Ascending aorta (tissue), 2 donors: ENCODE results near the gene CERT1. TPM values are rescaled to one million over a fixed set of nuclear protein-coding genes. Genes with fewer than 3 reads are reported as not detected.

Experiments
- DNase-seq, 2 donors: peaks; one replicate each; pipeline ENCODE4 v3.0.0-alpha.2; 2019; ENCODE audit warnings: low spot score in 2 of 2
- H3K27ac ChIP-seq, 2 donors: fragments of 200-600 bp; sonication (generic); one replicate each; pipeline ENCODE4 v1.5.1; 2016 to 2017; ENCODE audit warnings: mild to moderate bottlenecking in 1 of 2
- H3K27me3 ChIP-seq: fragments of 200-600 bp; sonication (generic); one replicate; pipeline ENCODE4 v1.5.1; 2017
- H3K36me3 ChIP-seq, 2 donors: fragments of 200-600 bp; sonication (generic); one replicate each; pipeline ENCODE4 v1.5.1; 2016
- H3K4me1 ChIP-seq, 2 donors: fragments of 200-600 bp; sonication (generic); one replicate each; pipeline ENCODE4 v1.5.1; 2016 to 2017; ENCODE audit warnings: mild to moderate bottlenecking in 1 of 2
- H3K4me3 ChIP-seq, 2 donors: fragments of 200-600 bp; sonication (generic); one replicate each; pipeline ENCODE4 v1.5.1; 2016 to 2017; ENCODE audit warnings: mild to moderate bottlenecking in 1 of 2
- H3K9me3 ChIP-seq, 2 donors: fragments of 200-600 bp; sonication (generic); one replicate each; pipeline ENCODE4 v1.5.1; 2016
- intact Hi-C: fragments of 100-400 bp; cut with DNase I; formaldehyde crosslinking; loops from one replicate; pipeline ENCODE4 v1.15.1; 2023
- total RNA-seq: library from RNA; depleted of rRNA; stranded (reverse); fragments of >200 nt; gene quantifications from one replicate; pipeline ENCODE4 v1.1.0, GENCODE V29; 2016
- TF ChIP-seq, protein P1 (sequence below), 3 experiments: fragments of 200-600 bp in 2 of 3; fragments of 450-650 bp in 1 of 3; sonication (generic) in 2 of 3; IDR thresholded peaks; one replicate each; pipeline ENCODE4 v1.5.1; 2016 to 2019; ENCODE audit warnings: antibody characterized with exemption in 3 of 3, mild to moderate bottlenecking in 1 of 3, moderate library complexity in 1 of 3

CERT1 gene
- total RNA-seq, 1 donor from 2014 or later: 29.8 TPM

DNA sequence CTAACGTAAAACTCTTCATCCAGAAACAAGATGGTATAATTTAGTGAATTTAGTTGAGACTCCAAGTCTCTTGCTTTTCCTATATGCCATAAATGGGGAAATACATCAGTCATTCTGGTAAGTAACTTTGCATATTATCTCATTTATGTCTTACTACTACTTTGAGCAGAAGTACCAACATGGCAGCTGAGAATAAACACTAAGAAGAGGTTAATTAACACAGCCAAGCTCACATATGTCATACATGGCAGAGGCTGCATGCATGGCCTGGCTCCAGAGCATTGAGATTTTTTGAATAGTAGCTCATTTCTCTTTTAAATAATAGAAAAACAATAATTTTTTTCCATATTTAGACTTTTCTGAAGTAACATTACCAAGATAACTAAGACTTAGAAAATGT, 54.3 kb downstream of the CERT1 start:
- intact Hi-C loops: no loop called here
- H3K27ac ChIP-seq: no peak overlapping the region
- no peak overlapping the region for H3K4me3 ChIP-seq

DNA sequence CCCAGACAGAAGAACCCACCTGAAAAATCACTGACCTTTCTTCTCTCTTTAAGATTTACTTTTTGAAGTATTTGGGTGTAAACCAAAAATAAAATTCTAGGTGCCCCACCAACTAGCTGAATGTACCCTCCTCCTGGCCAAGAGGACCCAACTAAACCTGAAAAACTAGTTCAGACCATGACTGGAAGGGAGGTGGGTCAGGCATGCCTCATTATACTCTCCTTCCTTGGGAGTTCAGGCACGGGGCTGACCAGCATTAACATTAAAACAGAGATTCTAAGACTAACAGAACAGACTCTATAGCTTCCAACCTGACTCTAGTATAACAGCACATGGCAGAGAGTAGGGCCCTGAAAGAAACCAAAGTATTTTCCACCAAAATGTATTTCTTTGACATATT, 61.4 kb downstream of the CERT1 start:
- TF ChIP-seq, protein P1, sequence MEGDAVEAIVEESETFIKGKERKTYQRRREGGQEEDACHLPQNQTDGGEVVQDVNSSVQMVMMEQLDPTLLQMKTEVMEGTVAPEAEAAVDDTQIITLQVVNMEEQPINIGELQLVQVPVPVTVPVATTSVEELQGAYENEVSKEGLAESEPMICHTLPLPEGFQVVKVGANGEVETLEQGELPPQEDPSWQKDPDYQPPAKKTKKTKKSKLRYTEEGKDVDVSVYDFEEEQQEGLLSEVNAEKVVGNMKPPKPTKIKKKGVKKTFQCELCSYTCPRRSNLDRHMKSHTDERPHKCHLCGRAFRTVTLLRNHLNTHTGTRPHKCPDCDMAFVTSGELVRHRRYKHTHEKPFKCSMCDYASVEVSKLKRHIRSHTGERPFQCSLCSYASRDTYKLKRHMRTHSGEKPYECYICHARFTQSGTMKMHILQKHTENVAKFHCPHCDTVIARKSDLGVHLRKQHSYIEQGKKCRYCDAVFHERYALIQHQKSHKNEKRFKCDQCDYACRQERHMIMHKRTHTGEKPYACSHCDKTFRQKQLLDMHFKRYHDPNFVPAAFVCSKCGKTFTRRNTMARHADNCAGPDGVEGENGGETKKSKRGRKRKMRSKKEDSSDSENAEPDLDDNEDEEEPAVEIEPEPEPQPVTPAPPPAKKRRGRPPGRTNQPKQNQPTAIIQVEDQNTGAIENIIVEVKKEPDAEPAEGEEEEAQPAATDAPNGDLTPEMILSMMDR (IDR thresholded peaks at IDR 0.05): no peak
- Histone ChIP-seq H3K27ac (no peak overlapping the region), H3K4me1 (no peaks in the 10 kb centered on the region), H3K4me3 (no peak overlapping the region), H3K9me3 (peaks cover 8 to 22% of the 10 kb centered on the region in 2 donors), H3K27me3 (no peaks in the 10 kb centered on the region), H3K36me3 (peaks cover 0 to 4% of the 10 kb centered on the region in 2 donors)
- intact Hi-C loops: no loop called here
- DNase-seq: no peak

More for the DNA sequence above, 54.3 kb downstream of the CERT1 start:
- Histone ChIP-seq H3K27me3 (no peaks in the 10 kb centered on the region), H3K9me3 (no peaks in the 10 kb centered on the region), H3K4me1 (no peaks in the 10 kb centered on the region), H3K36me3 (no peaks in the 10 kb centered on the region)
- TF ChIP-seq, protein P1 (IDR thresholded peaks at IDR 0.05): no peak
- DNase-seq: no peak

DNA sequence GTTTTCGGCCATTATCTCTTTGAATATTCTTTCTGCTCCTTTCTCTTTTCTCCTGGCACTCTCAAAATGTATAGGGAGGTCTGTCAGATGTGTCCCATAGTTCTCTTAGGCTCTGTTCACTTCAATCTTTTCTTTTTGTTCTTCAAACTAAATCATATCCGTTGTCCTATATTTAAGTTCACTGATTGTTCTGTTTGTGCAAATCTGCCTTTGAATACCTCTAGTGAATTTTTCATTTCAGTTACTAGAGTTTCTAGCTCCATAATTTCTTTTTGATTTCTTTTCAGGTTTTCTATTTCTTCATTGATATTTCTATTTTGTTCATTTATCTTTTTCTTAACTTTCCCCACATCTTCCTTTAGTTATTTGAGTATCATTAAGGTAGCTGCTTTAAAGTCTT, 65.4 kb downstream of the CERT1 start:
- Histone ChIP-seq H3K4me3 (no peak overlapping the region), H3K36me3 (peaks cover 0 to 4% of the 10 kb centered on the region in 2 donors), H3K9me3 (peaks cover 8 to 31% of the 10 kb centered on the region in 2 donors), H3K4me1 (no peaks in the 10 kb centered on the region), H3K27me3 (no peaks in the 10 kb centered on the region), H3K27ac (no peak overlapping the region)
- TF ChIP-seq, protein P1 (IDR thresholded peaks at IDR 0.05): no peak
- DNase-seq: no peak
- intact Hi-C loops: no loop called here

DNA sequence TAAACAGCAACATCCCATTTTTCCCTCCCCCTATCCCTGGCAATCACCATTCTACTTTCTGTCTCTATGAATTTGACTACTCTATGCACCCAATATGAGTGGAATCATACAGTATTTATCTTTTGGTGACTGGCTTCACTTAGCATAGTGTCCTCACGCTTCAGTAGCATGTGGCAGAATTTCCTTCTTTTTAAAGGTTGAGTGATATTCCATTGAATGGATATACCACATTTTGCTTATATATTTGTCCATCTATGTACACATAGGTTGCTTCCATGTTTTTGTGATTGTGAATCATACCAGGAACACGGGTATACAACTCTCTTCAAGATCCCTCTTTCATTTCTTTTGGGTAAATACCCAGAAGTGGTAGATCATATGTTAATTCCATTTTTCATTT, 69.9 kb downstream of the CERT1 start:
- TF ChIP-seq, protein P1 (IDR thresholded peaks at IDR 0.05): no peak
- H3K27me3 ChIP-seq: no peaks in the 10 kb centered on the region
- H3K4me1 ChIP-seq: no peaks in the 10 kb centered on the region
- DNase-seq: no peak
- no peak overlapping the region for H3K27ac ChIP-seq
- H3K9me3 ChIP-seq: peaks cover 1 to 21% of the 10 kb centered on the region in 2 donors
- no peaks in the 10 kb centered on the region for H3K36me3 ChIP-seq
- H3K4me3 ChIP-seq: no peak overlapping the region
- intact Hi-C loops: no loop called here

DNA sequence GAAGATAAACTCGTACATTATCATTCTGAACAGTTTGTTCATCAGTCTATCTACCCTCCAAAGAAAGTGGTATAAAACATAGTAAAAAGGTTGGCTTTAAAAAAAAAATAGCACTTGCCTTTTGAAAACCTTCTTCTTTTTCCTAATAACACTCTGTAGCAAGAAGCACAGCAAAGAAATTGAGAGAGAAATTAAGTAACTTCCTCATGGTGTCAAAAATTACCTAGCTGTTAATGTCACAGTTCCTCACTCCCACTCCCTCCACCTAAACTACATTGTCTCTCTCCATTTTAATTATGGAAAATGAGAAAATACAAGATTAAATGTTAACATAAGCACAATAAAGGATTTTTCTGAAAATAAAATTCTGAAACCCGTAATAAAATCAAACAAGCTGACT, 72.2 kb downstream of the CERT1 start:
- H3K36me3 ChIP-seq: no peaks in the 10 kb centered on the region

More for the DNA sequence above, 72.2 kb downstream of the CERT1 start:
- DNase-seq: no peak
- Histone ChIP-seq H3K9me3 (peaks cover 0 to 8% of the 10 kb centered on the region in 2 donors), H3K27ac (no peak overlapping the region), H3K4me1 (no peaks in the 10 kb centered on the region), H3K27me3 (no peaks in the 10 kb centered on the region), H3K4me3 (no peak overlapping the region)
- TF ChIP-seq, protein P1 (IDR thresholded peaks at IDR 0.05): no peak
- intact Hi-C loops: no loop called here
